NCI-H187 treated with DMSO at 0.1 percent for 48 hours (cell line): Measurements from ENCODE around the gene SENP5.
A peak's percentile ranks its signal among the peaks of the same experiment; 100 is the strongest.

Experiments
- DNase-seq: peaks from one replicate; lab custom pipeline; 2025; lab: John Stamatoyannopoulos, UW

SENP5 gene

GRCh38 chr3:196889844-196890708, 22.4 kb downstream of the SENP5 start:
- DNase-seq: no peak

GRCh38 chr3:196894557-196895295, 27.0 kb downstream of the SENP5 start:
- no peak for DNase-seq

GRCh38 chr3:196896229-196896628, 28.5 kb downstream of the SENP5 start:
- DNase-seq: no peak

- no peak for DNase-seq
Measured at GRCh38 chr3:196901768-196902167, 34.0 kb downstream of the SENP5 start.

GRCh38 chr3:196902296-196902695, 34.6 kb downstream of the SENP5 start:
- DNase-seq: no peak

- no peak for DNase-seq
Measured at GRCh38 chr3:196903740-196904139, 36.0 kb downstream of the SENP5 start.

- no peak for DNase-seq
Measured at GRCh38 chr3:196914866-196915265, 47.1 kb downstream of the SENP5 start.

- no peak for DNase-seq
Measured at GRCh38 chr3:196915375-196915774, 47.7 kb downstream of the SENP5 start.

GRCh38 chr3:196916221-196916620, 48.5 kb downstream of the SENP5 start:
- DNase-seq: no peak

GRCh38 chr3:196916995-196917394, 49.3 kb downstream of the SENP5 start:
- DNase-seq: no peak

GRCh38 chr3:196918968-196919367, 51.2 kb downstream of the SENP5 start:
- DNase-seq: no peak

GRCh38 chr3:196920733-196921132, 53.0 kb downstream of the SENP5 start:
- no peak for DNase-seq

- DNase-seq: no peak
Measured at GRCh38 chr3:196927571-196928453, 60.1 kb downstream of the SENP5 start.

- no peak for DNase-seq
Measured at GRCh38 chr3:196931157-196931556, 63.4 kb downstream of the SENP5 start.

- DNase-seq: peak; percentile 64
Measured at GRCh38 chr3:196931828-196932587, 64.3 kb downstream of the SENP5 start.

- no peak for DNase-seq
Measured at GRCh38 chr3:196932600-196932999, 64.9 kb downstream of the SENP5 start.

- DNase-seq: no peak
Measured at GRCh38 chr3:196936288-196936687, 68.6 kb downstream of the SENP5 start.

- no peak for DNase-seq
Measured at GRCh38 chr3:196938124-196938523, 70.4 kb downstream of the SENP5 start.

GRCh38 chr3:196938576-196938975, 70.9 kb downstream of the SENP5 start:
- no peak for DNase-seq

GRCh38 chr3:196941729-196942225, 74.1 kb downstream of the SENP5 start:
- DNase-seq: no peak

GRCh38 chr3:196942226-196942914, 74.7 kb downstream of the SENP5 start, which contains the start of gene NCBP2:
Gene NCBP2, minus strand, starts transcription at chr3:196942528. Its CDS starts 25 bp downstream, at chr3:196942503.
- peak; percentile 67 for DNase-seq
